Measurements from ENCODE around the gene CBX2. TPM values are rescaled to one million over a fixed set of nuclear protein-coding genes. Genes with fewer than 3 reads are reported as not detected.
"Not testable (repeated sequence)": the region's sequence is repeated elsewhere in the genome, so short reads cannot be mapped to it uniquely, and the experiment has no call there.

Gene CBX2
- total RNA-seq, 1 donor from 2014 or later: 4.2 TPM

- intact Hi-C loops (cut with DNase I): loop anchor here (5.0 kb wide), 1 partner anchor 245 kb away; no protein-coding TSS in a partner anchor
- DNase-seq (peak; percentile 84), ATAC-seq (ENCODE audit: poor library complexity) (peak; percentile 81)
These were observed 36.0 kb upstream of the CBX2 start for GRCh38 chr17:79741751-79742588.

GRCh38 chr17:79742589-79742918 is 35.4 kb upstream of the CBX2 start:
- DNase-seq (no peak), ATAC-seq (ENCODE audit: poor library complexity) (no peak)
- intact Hi-C loops (cut with DNase I): loop anchor here (5.0 kb wide), 1 partner anchor 245 kb away; no protein-coding TSS in a partner anchor

GRCh38 chr17:79742951-79743476 is 34.9 kb upstream of the CBX2 start:
- DNase-seq (no peak), ATAC-seq (ENCODE audit: poor library complexity) (no peak)
- intact Hi-C loops (cut with DNase I): loop anchor here (5.0 kb wide), 1 partner anchor 244 kb away; no protein-coding TSS in a partner anchor

DNA sequence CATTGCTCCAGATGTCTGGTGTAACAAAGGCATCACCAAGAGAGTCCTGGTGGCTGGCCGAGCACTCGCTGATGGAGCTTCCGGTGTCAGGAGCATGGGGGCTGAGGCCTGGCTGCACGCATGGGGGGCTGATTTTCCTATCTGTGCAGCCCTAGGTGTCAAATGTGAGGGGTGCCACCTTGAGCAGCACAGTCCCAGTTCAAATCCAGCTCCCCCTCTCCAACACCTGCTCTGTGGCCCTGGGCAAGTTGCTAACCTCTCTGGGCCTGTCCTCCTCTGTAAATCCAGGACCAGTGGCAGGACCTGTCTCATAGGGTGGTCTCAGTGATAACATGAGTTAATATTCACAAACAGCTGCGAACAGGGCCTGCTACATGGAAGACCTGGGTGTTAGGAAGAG is 34.3 kb upstream of the CBX2 start:
- DNase-seq (no peak), ATAC-seq (ENCODE audit: poor library complexity) (no peak)
- intact Hi-C loops (cut with DNase I): loop anchor here (5.0 kb wide), 1 partner anchor 244 kb away; no protein-coding TSS in a partner anchor

GRCh38 chr17:79745641-79746105 is 32.3 kb upstream of the CBX2 start:
- intact Hi-C loops (cut with DNase I): no loop called here
- DNase-seq: no peak
- no peak for ATAC-seq (ENCODE audit: poor library complexity)

- intact Hi-C loops (cut with DNase I): no loop called here
- DNase-seq (no peak), ATAC-seq (ENCODE audit: poor library complexity) (no peak)
These were observed 30.9 kb upstream of the CBX2 start for GRCh38 chr17:79746889-79747507.

GRCh38 chr17:79747508-79748294 is 30.2 kb upstream of the CBX2 start:
- intact Hi-C loops (cut with DNase I): no loop called here
- no peak for DNase-seq
- ATAC-seq (ENCODE audit: poor library complexity): no peak

DNA sequence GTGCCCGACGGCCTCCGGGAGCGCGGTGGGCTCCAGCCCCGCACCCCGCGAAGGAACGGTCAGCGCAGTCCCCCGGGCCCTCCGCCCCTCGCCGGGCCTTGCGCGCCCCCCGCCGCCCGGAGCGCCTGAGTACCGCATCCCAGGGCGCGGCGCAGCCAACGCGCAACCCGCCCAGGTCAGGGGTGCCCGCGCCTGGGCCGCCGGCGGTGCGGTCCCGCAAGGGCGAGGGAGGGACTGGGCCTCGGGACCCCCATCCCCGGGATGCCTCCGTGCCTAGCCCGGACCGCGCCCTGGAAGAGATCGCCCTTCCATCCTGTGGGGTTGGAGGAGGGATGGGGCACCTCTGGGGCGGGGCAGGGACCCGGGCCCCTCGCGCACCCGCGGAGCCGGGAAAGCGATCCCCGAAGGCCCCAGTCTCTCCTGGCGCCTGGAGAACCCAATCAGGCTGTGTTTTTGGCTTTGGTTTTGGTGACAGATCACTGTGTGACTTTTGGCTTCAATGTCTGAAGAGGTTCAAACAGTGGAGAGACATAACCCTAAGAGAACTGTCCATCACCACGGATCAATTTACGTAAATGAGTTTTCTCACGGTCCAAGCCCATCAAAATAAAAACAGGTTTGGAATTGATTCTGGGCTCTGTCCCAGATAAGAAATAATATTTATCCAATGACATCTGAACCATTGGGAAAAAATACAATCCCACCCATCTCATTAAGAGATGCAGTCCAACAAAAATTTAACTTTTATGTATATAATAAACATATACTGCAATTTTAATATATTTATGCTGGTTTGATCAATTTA is 29.5 kb upstream of the CBX2 start:
- intact Hi-C loops (cut with DNase I): no loop called here
- ATAC-seq (ENCODE audit: poor library complexity): no peak
- DNase-seq: no peak

- DNase-seq (no peak), ATAC-seq (ENCODE audit: poor library complexity) (no peak)
- intact Hi-C loops (cut with DNase I): no loop called here
These were observed 28.7 kb upstream of the CBX2 start for GRCh38 chr17:79749156-79749815.

- no peak for ATAC-seq (ENCODE audit: poor library complexity)
- intact Hi-C loops (cut with DNase I): no loop called here
- peak; percentile 5 for DNase-seq
These were observed 28.0 kb upstream of the CBX2 start for GRCh38 chr17:79749958-79750357.

DNA sequence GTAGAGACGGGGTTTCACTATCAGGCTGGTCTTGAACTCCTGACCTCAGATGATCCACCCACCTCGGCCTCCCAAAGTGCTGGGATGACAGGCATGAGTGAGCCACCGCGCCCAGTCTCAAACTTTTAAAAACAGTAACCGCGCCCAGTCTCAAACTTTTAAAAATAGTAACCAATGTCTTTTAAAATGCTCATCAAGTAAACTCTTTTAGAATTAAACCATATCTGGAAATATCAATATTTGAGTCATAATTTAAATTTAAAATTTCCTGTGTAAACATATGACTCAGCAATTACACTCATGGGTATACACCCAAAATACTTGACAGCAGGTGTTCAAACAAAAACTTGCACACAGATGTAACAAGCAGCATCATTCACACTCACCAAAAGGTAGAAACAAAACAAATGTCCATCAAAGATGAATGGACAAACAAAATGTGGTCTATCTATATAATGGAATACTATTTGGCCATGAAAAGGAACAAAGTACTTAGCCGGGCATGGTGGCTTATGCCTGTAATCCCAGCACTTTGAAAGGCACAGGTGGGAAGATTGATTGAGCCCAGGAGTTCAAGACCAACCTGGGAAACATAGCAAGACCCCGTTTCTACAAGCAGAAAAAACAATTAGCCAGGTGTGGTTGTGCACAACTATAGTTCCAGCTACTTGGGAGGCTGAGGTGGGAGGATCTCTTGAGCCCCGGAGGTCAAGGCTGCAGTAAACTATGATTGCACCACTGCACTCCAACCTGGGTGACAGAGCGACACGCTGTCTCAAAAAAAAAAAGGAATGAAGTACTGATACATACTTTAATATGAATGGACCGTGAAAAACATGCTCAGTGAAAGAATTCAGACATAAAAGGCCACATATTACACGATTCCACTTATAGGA is 27.1 kb upstream of the CBX2 start:
- intact Hi-C loops (cut with DNase I): no loop called here
- ATAC-seq (ENCODE audit: poor library complexity) (no peak), DNase-seq (no peak)

DNA sequence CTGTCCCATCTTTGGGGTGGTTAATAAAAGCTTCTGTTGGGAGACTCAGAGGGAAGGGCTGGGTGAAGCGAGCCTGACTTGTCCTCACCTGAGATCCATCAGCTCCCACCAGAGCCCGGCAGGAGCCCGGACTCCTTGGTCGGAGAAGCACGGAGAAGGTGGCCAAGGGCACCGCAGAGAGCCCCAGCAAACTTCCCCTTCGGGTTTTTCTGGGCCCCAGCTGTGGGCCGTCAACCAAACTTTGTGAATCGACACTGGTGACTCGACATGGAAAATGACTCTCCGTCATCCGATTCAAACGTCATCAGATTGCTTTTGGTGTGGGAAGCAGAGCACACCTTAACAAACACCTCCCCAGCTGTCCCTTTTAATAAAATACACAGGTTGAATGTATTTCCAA is 25.8 kb upstream of the CBX2 start:
- intact Hi-C loops (cut with DNase I): no loop called here
- DNase-seq: no peak
- ATAC-seq (ENCODE audit: poor library complexity): no peak

DNA sequence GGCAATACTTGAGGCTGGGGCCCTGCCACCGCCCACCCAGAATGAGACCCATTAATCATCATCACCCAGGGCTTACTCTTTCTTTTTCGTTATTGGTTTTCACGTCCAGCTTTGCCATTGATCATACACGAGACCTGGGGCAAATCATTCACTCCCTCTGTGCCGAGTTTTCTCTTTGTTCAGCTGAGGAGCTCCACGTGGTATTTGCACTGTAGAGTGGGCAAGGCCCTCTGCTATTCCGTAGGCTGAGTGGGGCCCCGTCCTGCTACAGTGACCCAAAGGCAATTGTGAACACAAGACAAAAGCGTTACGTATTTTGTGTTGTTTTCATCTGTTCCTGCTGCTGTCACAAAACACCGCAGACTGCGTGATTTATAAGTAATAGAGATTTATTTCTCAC is 23.6 kb upstream of the CBX2 start:
- ATAC-seq (ENCODE audit: poor library complexity) (no peak), DNase-seq (peak; percentile 10)
- intact Hi-C loops (cut with DNase I): no loop called here

DNA sequence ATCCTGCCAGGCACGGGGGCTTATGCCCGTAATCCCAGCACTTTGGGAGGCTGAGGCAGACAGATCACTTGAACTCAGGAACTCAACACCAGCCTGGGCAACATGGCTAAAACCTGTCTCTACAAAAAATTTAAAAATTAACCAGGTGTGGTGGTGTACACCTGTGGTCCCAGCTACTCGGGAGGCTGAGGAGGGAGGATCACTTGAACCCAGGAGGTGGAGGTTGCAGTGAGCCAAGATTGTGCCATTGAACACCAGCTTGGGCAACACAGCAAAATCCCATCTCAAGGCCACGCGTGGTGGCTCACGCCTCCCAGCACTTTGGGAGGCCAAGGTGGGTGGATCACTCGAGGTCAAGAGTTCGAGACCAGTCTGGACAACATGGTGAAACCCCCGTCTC is 23.0 kb upstream of the CBX2 start:
- intact Hi-C loops (cut with DNase I); DNase-seq; ATAC-seq (ENCODE audit: poor library complexity): not testable (repeated sequence)

DNA sequence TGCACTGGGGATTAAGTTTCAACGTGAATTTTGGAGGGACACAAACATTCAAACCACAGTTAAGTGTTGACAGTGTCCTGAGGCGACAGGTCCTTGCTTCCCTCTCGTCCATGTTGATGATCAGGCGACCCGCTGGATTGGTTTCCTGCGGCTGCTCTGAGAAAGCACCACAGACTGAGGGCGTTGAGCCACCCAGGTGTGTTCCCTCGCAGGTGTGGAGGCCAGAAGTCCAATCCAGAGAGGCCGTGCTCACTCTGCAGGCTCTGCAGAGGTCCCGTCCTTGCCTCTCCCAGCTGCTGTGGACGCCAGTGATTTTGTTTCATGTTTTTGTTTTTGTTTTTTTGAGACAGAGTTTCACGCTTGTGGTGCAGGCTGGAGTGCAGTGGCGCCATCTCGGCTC is 22.4 kb upstream of the CBX2 start:
- no peak for ATAC-seq (ENCODE audit: poor library complexity)
- no peak for DNase-seq
- intact Hi-C loops (cut with DNase I): no loop called here

- peak; percentile 17 for DNase-seq
These were observed 20.7 kb upstream of the CBX2 start for GRCh38 chr17:79757140-79757745.

More at GRCh38 chr17:79757140-79757745, 20.7 kb upstream of the CBX2 start:
- no peak for ATAC-seq (ENCODE audit: poor library complexity)
- intact Hi-C loops (cut with DNase I): no loop called here
